Measurements from ENCODE around the gene C1QC.

The C1QC gene

DNA sequence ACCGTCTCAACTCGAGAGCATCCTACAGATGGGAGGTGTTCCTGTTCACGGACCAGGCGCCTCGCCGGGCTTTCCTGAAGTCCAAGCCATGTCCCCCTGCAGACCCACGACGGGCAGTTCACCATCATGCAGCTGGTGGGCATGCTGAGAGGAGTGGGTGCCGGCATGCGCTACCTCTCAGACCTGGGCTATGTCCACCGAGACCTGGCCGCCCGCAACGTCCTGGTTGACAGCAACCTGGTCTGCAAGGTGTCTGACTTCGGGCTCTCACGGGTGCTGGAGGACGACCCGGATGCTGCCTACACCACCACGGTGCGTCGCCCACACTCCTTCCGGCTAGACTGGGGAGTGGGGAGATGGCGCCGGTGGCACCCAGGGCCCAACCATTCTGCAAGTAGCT, 44.7 kb upstream of the C1QC start:
- H3K36me3 ChIP-seq (ENCODE audit: low read depth) = no peaks in the 10 kb centered on the region
- H3K4me1 ChIP-seq (ENCODE audit: insufficient read depth, poor library complexity, severe bottlenecking) = no peaks in the 10 kb centered on the region
- H3K27me3 ChIP-seq (ENCODE audit: insufficient read depth, poor library complexity, severe bottlenecking) = peaks cover 10% of the 10 kb centered on the region
- H3K4me3 ChIP-seq (ENCODE audit: severe bottlenecking) = no peak overlapping the region
- H3K9me3 ChIP-seq (ENCODE audit: severe bottlenecking) = no peaks in the 10 kb centered on the region
- TF ChIP-seq, protein P1, sequence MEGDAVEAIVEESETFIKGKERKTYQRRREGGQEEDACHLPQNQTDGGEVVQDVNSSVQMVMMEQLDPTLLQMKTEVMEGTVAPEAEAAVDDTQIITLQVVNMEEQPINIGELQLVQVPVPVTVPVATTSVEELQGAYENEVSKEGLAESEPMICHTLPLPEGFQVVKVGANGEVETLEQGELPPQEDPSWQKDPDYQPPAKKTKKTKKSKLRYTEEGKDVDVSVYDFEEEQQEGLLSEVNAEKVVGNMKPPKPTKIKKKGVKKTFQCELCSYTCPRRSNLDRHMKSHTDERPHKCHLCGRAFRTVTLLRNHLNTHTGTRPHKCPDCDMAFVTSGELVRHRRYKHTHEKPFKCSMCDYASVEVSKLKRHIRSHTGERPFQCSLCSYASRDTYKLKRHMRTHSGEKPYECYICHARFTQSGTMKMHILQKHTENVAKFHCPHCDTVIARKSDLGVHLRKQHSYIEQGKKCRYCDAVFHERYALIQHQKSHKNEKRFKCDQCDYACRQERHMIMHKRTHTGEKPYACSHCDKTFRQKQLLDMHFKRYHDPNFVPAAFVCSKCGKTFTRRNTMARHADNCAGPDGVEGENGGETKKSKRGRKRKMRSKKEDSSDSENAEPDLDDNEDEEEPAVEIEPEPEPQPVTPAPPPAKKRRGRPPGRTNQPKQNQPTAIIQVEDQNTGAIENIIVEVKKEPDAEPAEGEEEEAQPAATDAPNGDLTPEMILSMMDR (IDR thresholded peaks at IDR 0.05; ENCODE audit: poor library complexity, severe bottlenecking) = no peak
- no peak overlapping the region for H3K27ac ChIP-seq (ENCODE audit: poor library complexity, severe bottlenecking)
- DNase-seq (ENCODE audit: low spot score) = no peak
- no peak for ATAC-seq (ENCODE audit: low read depth)

DNA sequence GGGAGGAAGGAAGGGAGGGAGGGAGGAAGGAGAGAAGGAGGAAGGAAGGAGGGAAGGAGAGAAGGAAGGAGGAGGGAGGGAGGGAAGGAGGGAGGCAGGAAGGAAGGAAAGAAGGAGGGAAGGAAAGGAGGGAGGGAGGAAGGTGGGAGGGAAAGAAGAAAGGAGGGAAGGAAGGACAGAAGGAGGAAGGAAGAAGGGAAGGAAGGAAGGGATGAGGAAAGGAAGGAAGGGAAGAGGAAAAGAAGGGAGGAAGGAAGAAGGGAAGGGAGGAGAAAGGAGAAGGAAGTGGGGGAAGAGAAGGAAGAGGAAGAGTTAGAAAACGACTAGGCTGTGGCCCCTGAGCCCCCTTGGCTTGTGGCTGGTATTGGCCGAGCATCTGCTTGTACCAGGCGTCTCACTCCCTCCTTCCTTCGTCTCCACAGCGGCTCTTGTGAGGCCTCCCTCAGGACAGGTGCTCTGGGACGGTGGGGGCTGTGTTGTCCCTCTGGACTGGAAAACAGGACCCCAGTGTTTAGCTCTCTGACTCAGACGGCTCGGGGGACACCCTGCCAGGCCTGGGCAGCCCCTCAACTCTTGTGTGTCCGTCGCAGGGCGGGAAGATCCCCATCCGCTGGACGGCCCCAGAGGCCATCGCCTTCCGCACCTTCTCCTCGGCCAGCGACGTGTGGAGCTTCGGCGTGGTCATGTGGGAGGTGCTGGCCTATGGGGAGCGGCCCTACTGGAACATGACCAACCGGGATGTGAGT, 43.2 kb upstream of the C1QC start:
- Histone ChIP-seq H3K9me3 (ENCODE audit: severe bottlenecking) (no peaks in the 10 kb centered on the region), H3K4me3 (ENCODE audit: severe bottlenecking) (no peak overlapping the region), H3K27ac (ENCODE audit: poor library complexity, severe bottlenecking) (no peak overlapping the region), H3K27me3 (ENCODE audit: insufficient read depth, poor library complexity, severe bottlenecking) (peaks cover 12% of the 10 kb centered on the region), H3K36me3 (ENCODE audit: low read depth) (no peaks in the 10 kb centered on the region), H3K4me1 (ENCODE audit: insufficient read depth, poor library complexity, severe bottlenecking) (no peaks in the 10 kb centered on the region)
- no peak for DNase-seq (ENCODE audit: low spot score)
- TF ChIP-seq, protein P1 (IDR thresholded peaks at IDR 0.05; ENCODE audit: poor library complexity, severe bottlenecking) = no peak
- ATAC-seq (ENCODE audit: low read depth) = peak; percentile 91

- Histone ChIP-seq H3K4me1 (ENCODE audit: insufficient read depth, poor library complexity, severe bottlenecking) (no peaks in the 10 kb centered on the region), H3K27me3 (ENCODE audit: insufficient read depth, poor library complexity, severe bottlenecking) (peaks cover 12% of the 10 kb centered on the region), H3K4me3 (ENCODE audit: severe bottlenecking) (no peak overlapping the region), H3K27ac (ENCODE audit: poor library complexity, severe bottlenecking) (no peak overlapping the region), H3K36me3 (ENCODE audit: low read depth) (no peaks in the 10 kb centered on the region), H3K9me3 (ENCODE audit: severe bottlenecking) (no peaks in the 10 kb centered on the region)
- DNase-seq (ENCODE audit: low spot score) (no peak), ATAC-seq (ENCODE audit: low read depth) (no peak)
- TF ChIP-seq, protein P1 (IDR thresholded peaks at IDR 0.05; ENCODE audit: poor library complexity, severe bottlenecking) = no peak
These were observed 42.4 kb upstream of the C1QC start for GRCh38 chr1:22600817-22601605.

DNA sequence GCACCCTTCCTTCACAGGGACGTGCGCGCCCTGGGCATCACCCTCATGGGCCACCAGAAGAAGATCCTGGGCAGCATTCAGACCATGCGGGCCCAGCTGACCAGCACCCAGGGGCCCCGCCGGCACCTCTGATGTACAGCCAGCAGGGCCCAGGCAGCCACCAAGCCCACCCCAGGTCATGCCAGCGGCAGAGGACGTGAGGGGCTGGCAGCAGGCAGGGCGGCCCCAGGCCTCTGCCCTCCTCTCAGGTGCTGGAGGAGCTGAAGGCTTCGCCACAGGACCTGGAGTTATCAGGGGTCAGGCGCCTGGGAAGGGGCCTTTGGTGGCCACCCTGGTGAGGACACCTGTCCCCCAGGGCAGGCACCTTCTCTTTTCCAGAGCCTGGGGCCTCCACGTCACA, 41.8 kb upstream of the C1QC start:
- TF ChIP-seq, protein P1 (IDR thresholded peaks at IDR 0.05; ENCODE audit: poor library complexity, severe bottlenecking) = no peak
- no peaks in the 10 kb centered on the region for H3K4me1 ChIP-seq (ENCODE audit: insufficient read depth, poor library complexity, severe bottlenecking)
- H3K27ac ChIP-seq (ENCODE audit: poor library complexity, severe bottlenecking) = no peak overlapping the region
- no peak for DNase-seq (ENCODE audit: low spot score)
- no peaks in the 10 kb centered on the region for H3K9me3 ChIP-seq (ENCODE audit: severe bottlenecking)
- peaks cover 15% of the 10 kb centered on the region for H3K27me3 ChIP-seq (ENCODE audit: insufficient read depth, poor library complexity, severe bottlenecking)
- no peak for ATAC-seq (ENCODE audit: low read depth)
- H3K36me3 ChIP-seq (ENCODE audit: low read depth) = no peaks in the 10 kb centered on the region
- H3K4me3 ChIP-seq (ENCODE audit: severe bottlenecking) = no peak overlapping the region
